ENCODE measurements around the gene TBC1D20. TPM values are rescaled to one million over a fixed set of nuclear protein-coding genes. Genes with fewer than 3 reads are reported as not detected.
"Not testable (repeated sequence)": the region's sequence is repeated elsewhere in the genome, so short reads cannot be mapped to it uniquely, and the experiment has no call there.

The TBC1D20 gene, protein sequence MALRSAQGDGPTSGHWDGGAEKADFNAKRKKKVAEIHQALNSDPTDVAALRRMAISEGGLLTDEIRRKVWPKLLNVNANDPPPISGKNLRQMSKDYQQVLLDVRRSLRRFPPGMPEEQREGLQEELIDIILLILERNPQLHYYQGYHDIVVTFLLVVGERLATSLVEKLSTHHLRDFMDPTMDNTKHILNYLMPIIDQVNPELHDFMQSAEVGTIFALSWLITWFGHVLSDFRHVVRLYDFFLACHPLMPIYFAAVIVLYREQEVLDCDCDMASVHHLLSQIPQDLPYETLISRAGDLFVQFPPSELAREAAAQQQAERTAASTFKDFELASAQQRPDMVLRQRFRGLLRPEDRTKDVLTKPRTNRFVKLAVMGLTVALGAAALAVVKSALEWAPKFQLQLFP
- total RNA-seq (2022) (15.0 and 18.7 TPM in 2 replicates), Bru-seq, nascent RNA (percentile 69 among the genes with signal in this experiment), BruChase-seq, experiment 1, labeled RNA remaining after a 6-hour chase (percentile 65 among the genes with signal in this experiment), BruChase-seq, experiment 2, labeled RNA remaining after a 2-hour chase (percentile 70 among the genes with signal in this experiment)
- long read RNA-seq, full-length matches to known transcripts = 11 of 22 reads
- long read RNA-seq, partial matches to known transcripts = 4 of 22 reads
- long read RNA-seq, other reads (novel, unspliced or antisense) = 7 of 22 reads

DNA sequence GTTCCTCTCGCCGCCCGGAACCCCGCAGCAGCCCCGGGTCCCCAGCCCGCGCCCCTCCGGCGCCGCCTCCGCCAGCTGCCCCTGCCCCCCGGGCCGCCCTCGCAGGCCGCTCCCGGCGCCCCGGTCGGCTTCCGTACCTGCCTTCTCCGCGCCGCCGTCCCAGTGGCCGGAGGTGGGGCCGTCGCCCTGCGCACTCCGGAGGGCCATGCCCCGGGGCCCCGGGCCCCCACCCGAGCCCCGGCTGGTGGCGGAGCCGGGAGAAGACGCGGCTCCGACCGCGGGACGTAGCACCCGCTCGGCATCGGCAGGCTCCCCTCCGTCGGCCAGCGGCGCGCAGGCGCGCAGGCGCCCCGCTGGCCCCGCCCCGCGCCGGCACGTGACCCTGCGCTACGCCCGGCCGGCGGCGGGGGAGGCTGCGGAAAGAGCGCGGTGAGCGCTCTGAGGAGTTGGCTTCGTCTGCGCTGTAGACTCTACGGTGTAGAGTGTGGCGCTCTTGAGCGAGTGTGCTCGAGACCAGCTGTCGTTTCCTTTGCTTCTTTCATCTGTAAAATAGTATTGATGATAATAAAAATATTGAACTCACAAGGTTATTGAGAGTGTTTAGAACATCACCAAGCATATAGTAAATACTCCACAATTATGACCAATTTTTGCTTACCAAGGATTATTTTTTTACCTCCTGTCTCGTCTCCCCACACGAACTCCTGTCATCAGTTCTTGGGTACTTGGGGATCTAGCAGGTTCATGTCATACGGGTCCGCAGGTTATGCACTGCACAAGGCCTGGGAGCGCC lies at the start of gene TBC1D20:
TBC1D20 (minus strand) TSS at position 335 of the 793 bp plus-strand sequence; CDS start at position 207, 128 bp downstream.
- Mint-ChIP-seq H3K9me3 (ENCODE audit: low read depth, unreplicated experiment) (no peaks in the 10 kb centered on the region), H3K4me3 (ENCODE audit: low read depth, unreplicated experiment) (peak within 1 kb of the TSS; percentile 86), H3K27ac (ENCODE audit: unreplicated experiment) (peak within 1 kb of the TSS; percentile 66), H3K27me3 (ENCODE audit: unreplicated experiment) (peaks cover 4% of the 10 kb centered on the region), H3K4me1 (ENCODE audit: low read depth, unreplicated experiment) (peaks cover 8% of the 10 kb centered on the region), H3K36me3 (ENCODE audit: insufficient read depth, unreplicated experiment) (peaks cover 25% of the 10 kb centered on the region)
- CTCF ChIA-PET = no interaction called here
- TF ChIP-seq, protein P1, sequence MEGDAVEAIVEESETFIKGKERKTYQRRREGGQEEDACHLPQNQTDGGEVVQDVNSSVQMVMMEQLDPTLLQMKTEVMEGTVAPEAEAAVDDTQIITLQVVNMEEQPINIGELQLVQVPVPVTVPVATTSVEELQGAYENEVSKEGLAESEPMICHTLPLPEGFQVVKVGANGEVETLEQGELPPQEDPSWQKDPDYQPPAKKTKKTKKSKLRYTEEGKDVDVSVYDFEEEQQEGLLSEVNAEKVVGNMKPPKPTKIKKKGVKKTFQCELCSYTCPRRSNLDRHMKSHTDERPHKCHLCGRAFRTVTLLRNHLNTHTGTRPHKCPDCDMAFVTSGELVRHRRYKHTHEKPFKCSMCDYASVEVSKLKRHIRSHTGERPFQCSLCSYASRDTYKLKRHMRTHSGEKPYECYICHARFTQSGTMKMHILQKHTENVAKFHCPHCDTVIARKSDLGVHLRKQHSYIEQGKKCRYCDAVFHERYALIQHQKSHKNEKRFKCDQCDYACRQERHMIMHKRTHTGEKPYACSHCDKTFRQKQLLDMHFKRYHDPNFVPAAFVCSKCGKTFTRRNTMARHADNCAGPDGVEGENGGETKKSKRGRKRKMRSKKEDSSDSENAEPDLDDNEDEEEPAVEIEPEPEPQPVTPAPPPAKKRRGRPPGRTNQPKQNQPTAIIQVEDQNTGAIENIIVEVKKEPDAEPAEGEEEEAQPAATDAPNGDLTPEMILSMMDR (IDR thresholded peaks at IDR 0.05; ENCODE audit: unreplicated experiment) = no peak
- BruUV-seq (replicated peaks) = no TSS peak
- intact Hi-C loops (cut with micrococcal nuclease; ENCODE audit: unreplicated experiment) = no loop called here
- DNase-seq = peak; percentile 77

DNA sequence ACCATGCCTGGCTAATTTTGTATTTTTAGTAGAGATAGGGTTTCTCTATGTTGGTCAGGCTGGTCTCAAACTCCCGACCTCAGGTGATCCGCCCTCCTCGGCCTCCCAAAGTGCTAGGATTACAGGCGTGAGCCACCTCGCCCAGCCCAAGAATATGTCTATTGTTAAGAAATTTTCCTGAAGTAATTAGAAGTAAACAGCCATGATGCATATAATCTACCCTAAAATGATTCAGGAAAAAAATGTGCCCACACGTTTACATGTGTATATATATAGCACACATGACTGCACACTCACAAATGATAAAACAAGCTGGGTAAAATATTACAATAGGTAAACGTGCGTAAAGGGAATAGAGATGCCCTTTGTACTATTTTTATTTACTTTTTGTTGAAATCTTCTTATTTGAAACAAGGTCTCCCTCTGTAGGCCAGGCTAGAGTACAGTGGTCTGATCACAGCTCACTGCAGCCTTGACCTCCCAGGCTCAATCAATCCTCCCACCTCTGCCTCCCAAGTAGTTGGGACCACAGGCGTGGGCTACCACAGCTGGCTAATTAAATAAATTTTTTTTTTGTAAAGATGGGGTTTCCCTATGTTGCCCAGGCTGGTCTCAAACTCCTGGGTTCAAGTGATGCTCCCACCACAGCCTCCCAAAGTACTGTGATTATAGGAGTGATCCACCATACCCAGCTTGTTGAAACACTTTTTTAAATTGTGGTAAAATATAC lies 48.2 kb upstream of the TBC1D20 start:
- H3K9me3 Mint-ChIP-seq (ENCODE audit: low read depth, unreplicated experiment); intact Hi-C loops (cut with micrococcal nuclease; ENCODE audit: unreplicated experiment); H3K36me3 Mint-ChIP-seq (ENCODE audit: insufficient read depth, unreplicated experiment); H3K27me3 Mint-ChIP-seq (ENCODE audit: unreplicated experiment); DNase-seq; CTCF ChIA-PET; BruUV-seq (replicated peaks); H3K4me3 Mint-ChIP-seq (ENCODE audit: low read depth, unreplicated experiment); H3K27ac Mint-ChIP-seq (ENCODE audit: unreplicated experiment): not testable (repeated sequence)
- peaks cover 11% of the 10 kb centered on the region for H3K4me1 Mint-ChIP-seq (ENCODE audit: low read depth, unreplicated experiment)

DNA sequence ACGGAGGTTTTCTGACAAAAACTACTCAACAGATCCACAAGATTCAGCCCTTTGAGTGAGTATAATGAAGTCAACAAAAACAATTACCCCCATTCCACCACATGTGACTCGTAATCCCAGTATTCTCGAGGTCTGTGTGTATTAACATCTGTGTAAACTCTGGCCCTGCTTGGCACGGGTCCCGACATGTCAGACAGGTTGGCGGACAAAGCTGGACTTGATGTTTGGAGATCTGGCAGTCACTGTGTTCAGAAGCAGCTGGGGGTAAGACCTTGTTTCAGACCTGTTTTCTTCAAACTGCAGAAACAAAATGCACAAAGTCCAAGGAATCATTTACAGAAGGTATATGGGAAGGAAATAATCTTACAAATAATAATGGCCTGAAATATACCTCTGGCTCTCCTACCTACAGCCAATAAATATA lies 46.0 kb upstream of the TBC1D20 start:
- H3K4me3 Mint-ChIP-seq (ENCODE audit: low read depth, unreplicated experiment); intact Hi-C loops (cut with micrococcal nuclease; ENCODE audit: unreplicated experiment); BruUV-seq (replicated peaks); H3K9me3 Mint-ChIP-seq (ENCODE audit: low read depth, unreplicated experiment); CTCF ChIA-PET; H3K27ac Mint-ChIP-seq (ENCODE audit: unreplicated experiment); H3K36me3 Mint-ChIP-seq (ENCODE audit: insufficient read depth, unreplicated experiment); DNase-seq; H3K27me3 Mint-ChIP-seq (ENCODE audit: unreplicated experiment): not testable (repeated sequence)
- peaks cover 11% of the 10 kb centered on the region for H3K4me1 Mint-ChIP-seq (ENCODE audit: low read depth, unreplicated experiment)

DNA sequence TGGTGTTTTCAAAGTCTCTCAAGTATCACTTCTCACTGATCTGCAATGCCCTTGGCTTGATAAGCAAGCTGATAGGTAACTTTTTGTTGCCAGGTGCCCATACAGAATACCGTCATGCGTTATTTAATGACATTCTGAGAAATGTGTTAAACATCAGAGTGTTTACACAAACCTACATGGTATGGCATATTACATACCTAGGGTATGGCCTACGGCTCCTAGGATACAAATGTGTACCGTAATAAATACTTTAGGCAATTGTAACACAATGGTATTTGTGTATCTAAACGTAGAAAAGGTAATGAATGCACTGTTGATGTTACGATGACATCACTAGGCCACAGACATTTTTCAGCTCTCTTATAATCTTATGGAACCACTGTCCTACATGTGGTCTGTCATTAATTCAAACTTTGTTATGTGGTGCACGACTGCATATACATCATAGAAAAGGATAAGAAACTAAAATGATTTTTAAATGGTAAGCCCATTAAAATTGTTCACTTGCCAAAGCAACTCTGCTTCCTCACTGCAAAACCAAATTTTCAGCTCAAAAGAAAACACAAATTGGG lies 45.5 kb upstream of the TBC1D20 start:
- intact Hi-C loops (cut with micrococcal nuclease; ENCODE audit: unreplicated experiment) = no loop called here
- CTCF ChIA-PET = no interaction called here
- H3K36me3 Mint-ChIP-seq (ENCODE audit: insufficient read depth, unreplicated experiment) = peaks cover 14% of the 10 kb centered on the region
- TF ChIP-seq, protein P1 (IDR thresholded peaks at IDR 0.05; ENCODE audit: unreplicated experiment) = no peak
- no peaks in the 10 kb centered on the region for H3K9me3 Mint-ChIP-seq (ENCODE audit: low read depth, unreplicated experiment)
- BruUV-seq (replicated peaks) = no TSS peak
- peaks cover 11% of the 10 kb centered on the region for H3K4me1 Mint-ChIP-seq (ENCODE audit: low read depth, unreplicated experiment)
- H3K27me3 Mint-ChIP-seq (ENCODE audit: unreplicated experiment) = no peaks in the 10 kb centered on the region
- H3K4me3 Mint-ChIP-seq (ENCODE audit: low read depth, unreplicated experiment) = no peak overlapping the region
- H3K27ac Mint-ChIP-seq (ENCODE audit: unreplicated experiment) = no peak overlapping the region
- DNase-seq = no peak
